Transverse colon (tissue), 4 donors: ENCODE measurements around the gene CDC42.

Source experiments
- CTCF ChIP-seq, 5 experiments: fragments of 200-600 bp in 3 of 5; fragments of 450-650 bp in 2 of 5; sonication (generic) in 3 of 5; IDR thresholded peaks; 1 replicate in 2 of 5; 2 replicates in 3 of 5; pipeline ENCODE4 v1.5.1; 2016 to 2017; ENCODE audit warnings: antibody characterized with exemption in 5 of 5, inconsistent platforms in 3 of 5, mild to moderate bottlenecking in 2 of 5, moderate library complexity in 1 of 5
- EP300 ChIP-seq: sonication (generic); formaldehyde crosslinking; IDR thresholded peaks from one replicate; pipeline ENCODE4 v1.6.1; 2017; ENCODE audit warnings: antibody characterized with exemption, low read depth
- POLR2A ChIP-seq: fragments of 450-650 bp; IDR thresholded peaks from one replicate; pipeline ENCODE4 v1.6.1; 2016; ENCODE audit warnings: antibody characterized with exemption, mild to moderate bottlenecking, moderate library complexity
- POLR2AphosphoS5 ChIP-seq, 3 donors: sonication (generic); formaldehyde crosslinking; IDR thresholded peaks; one replicate each; pipeline ENCODE4 v1.6.1; 2016; ENCODE audit warnings: antibody characterized with exemption in 3 of 3

DNA sequence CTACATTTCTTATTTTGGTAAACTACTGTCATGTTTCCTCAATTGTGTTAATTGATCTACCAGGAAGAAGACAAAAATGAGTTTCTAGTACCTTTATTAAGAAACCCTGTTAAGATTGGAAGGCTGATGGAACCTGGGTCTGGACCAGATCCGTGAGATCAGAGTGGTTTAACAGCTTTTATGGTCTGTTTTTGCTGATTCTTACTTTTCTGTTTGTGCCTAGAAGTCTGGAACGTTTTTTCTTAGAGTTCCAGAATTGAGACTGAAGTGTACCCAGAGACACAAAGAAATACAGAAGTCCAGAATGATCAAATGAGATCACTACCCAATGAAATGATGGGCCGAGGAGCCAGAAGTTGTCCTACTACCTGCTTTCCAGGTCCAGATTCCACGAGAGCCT lies 22.5 kb upstream of the CDC42 start:
- no peak for TF ChIP-seq POLR2AphosphoS5 (IDR thresholded peaks at IDR 0.05)
- TF ChIP-seq CTCF (IDR thresholded peaks at IDR 0.05) = no peak
- TF ChIP-seq POLR2A = no peak
- no peak for TF ChIP-seq EP300
